Stomach (tissue), 9 donors: ENCODE data around the gene PPIL3. TPM values are rescaled to one million over a fixed set of nuclear protein-coding genes. Genes with fewer than 3 reads are reported as not detected.

Experiments
- DNase-seq, 2 donors: peaks; one replicate each; pipeline versions ENCODE4 v3.0.0 to v3.0.0-alpha.2; 2013 to 2019
- H3K27ac ChIP-seq, 5 donors: fragments of 200-600 bp in 4 of 5; sonication (generic) in 4 of 5; one replicate each; pipeline ENCODE4 v1.5.1; 2013 to 2019; ENCODE audit warnings: mild to moderate bottlenecking in 1 of 5, moderate library complexity in 1 of 5
- H3K27me3 ChIP-seq, 3 donors: fragments of 200-600 bp; sonication (generic); one replicate each; pipeline ENCODE4 v1.5.1; 2017 to 2019; ENCODE audit warnings: mixed run types in 1 of 3
- H3K36me3 ChIP-seq, 4 donors: fragments of 200-600 bp; sonication (generic); 1 replicate in 3 of 4; 2 replicates in 1 of 4; pipeline ENCODE4 v1.5.1; 2016 to 2019
- H3K4me1 ChIP-seq, 4 donors: fragments of 200-600 bp; sonication (generic); one replicate each; pipeline ENCODE4 v1.5.1; 2016 to 2019
- H3K4me3 ChIP-seq, 4 donors: fragments of 200-600 bp; sonication (generic) in 3 of 4; one replicate each; pipeline ENCODE4 v1.5.1; 2016 to 2019; ENCODE audit warnings: mild to moderate bottlenecking in 1 of 4
- H3K9me3 ChIP-seq, 4 donors: fragments of 200-600 bp; sonication (generic); one replicate each; pipeline ENCODE4 v1.5.1; 2016 to 2019
- CTCF ChIP-seq, 7 experiments: fragments of 450-650 bp in 4 of 7; fragments of 200-600 bp in 3 of 7; sonication (generic) in 3 of 7; IDR thresholded peaks; one replicate each; pipeline ENCODE4 v1.5.1; 2016 to 2019; ENCODE audit warnings: antibody characterized with exemption in 7 of 7, control low read depth in 2 of 7, mild to moderate bottlenecking in 1 of 7
- EP300 ChIP-seq: sonication (generic); formaldehyde crosslinking; IDR thresholded peaks from one replicate; pipeline ENCODE4 v1.6.1; 2017; ENCODE audit warnings: antibody characterized with exemption
- POLR2A ChIP-seq, 4 donors: fragments of 450-650 bp; IDR thresholded peaks; one replicate each; pipeline ENCODE4 v1.6.1; 2016; ENCODE audit warnings: antibody characterized with exemption in 4 of 4, control low read depth in 2 of 4, mild to moderate bottlenecking in 1 of 4, moderate library complexity in 1 of 4
- POLR2AphosphoS5 ChIP-seq, 3 donors: sonication (generic); formaldehyde crosslinking; IDR thresholded peaks; one replicate each; pipeline ENCODE4 v1.6.1; 2016; ENCODE audit warnings: antibody characterized with exemption in 3 of 3
- WGBS, 5 donors: extraction: QIAGEN DNeasy Blood & Tissue Kit in 3 of 5; methylation state at CpG; one replicate each; pipeline versions ENCODE4 v1.1.5 to v1.1.7; 2013 to 2018; 5-methylcytosine and 5-hydroxymethylcytosine counted together
- intact Hi-C: fragments of 100-400 bp; cut with DNase I; formaldehyde crosslinking; loops from one replicate; pipeline ENCODE4 v1.15.1; 2023; ENCODE audit warnings: low total_unique reads
- polyA plus RNA-seq, 3 donors: library from polyadenylated mRNA; stranded (reverse); fragments of 200-250 nt; gene quantifications; one replicate each; pipeline ENCODE4 v1.2.3, GENCODE V29; 2013
- total RNA-seq, 5 donors: library from RNA; depleted of rRNA; stranded (reverse); fragments of >200 nt; gene quantifications; one replicate each; pipeline versions ENCODE4 v1.1.0 to v1.2.3, GENCODE V29; 2014 to 2016
- donor health status: healthy with polysubstance abuse.
- donor health status: Bipolar disorder and iron deficiency.
- donor health status: healthy.

The PPIL3 gene
- total and polyA plus RNA-seq, 8 donors, result 5.5 to 51.2 (median 24.4) TPM; not detected in 2

GRCh38 chr2:200856806-200857205 lies 32.1 kb downstream of the PPIL3 start:
- peaks cover 31 to 68% (median 47%) of the 10 kb centered on the region in 4 donors for H3K4me1 ChIP-seq
- no peaks in the 10 kb centered on the region for H3K27me3 ChIP-seq
- DNase-seq, result no peak
- peaks cover 82 to 93% (median 88%) of the 10 kb centered on the region in 4 donors for H3K36me3 ChIP-seq
- H3K27ac ChIP-seq, result no peak overlapping the region
- 74 to 85% (median 80%) methylated on average over 8 of the region's 8 CpGs for WGBS, 5 donors
- H3K4me3 ChIP-seq, result no peak overlapping the region
- intact Hi-C loops, result no loop called here
- H3K9me3 ChIP-seq, result no peaks in the 10 kb centered on the region
- TF ChIP-seq POLR2AphosphoS5 (IDR thresholded peaks at IDR 0.05) (no peak), POLR2A (IDR thresholded peaks at IDR 0.05) (no peak), EP300 (no peak), CTCF (IDR thresholded peaks at IDR 0.05) (no peak)

- Histone ChIP-seq H3K27me3 (no peaks in the 10 kb centered on the region), H3K36me3 (peaks cover 72 to 76% (median 75%) of the 10 kb centered on the region in 4 donors), H3K4me1 (peaks cover 0 to 25% (median 10%) of the 10 kb centered on the region in 4 donors), H3K9me3 (no peaks in the 10 kb centered on the region), H3K27ac (no peak overlapping the region), H3K4me3 (no peak overlapping the region)
- TF ChIP-seq POLR2A (IDR thresholded peaks at IDR 0.05) (no peak), CTCF (IDR thresholded peaks at IDR 0.05) (no peak), POLR2AphosphoS5 (IDR thresholded peaks at IDR 0.05) (no peak), EP300 (no peak)
- intact Hi-C loops, result no loop called here
- DNase-seq, result no peak
- 92 to 99% (median 96%) methylated on average over 2 of the region's 2 CpGs for WGBS, 5 donors
These were observed 36.3 kb downstream of the PPIL3 start for GRCh38 chr2:200852605-200853004.

- Histone ChIP-seq H3K4me3 (no peak overlapping the region), H3K27me3 (no peaks in the 10 kb centered on the region), H3K4me1 (peaks cover 0 to 16% (median 5%) of the 10 kb centered on the region in 4 donors), H3K36me3 (peaks cover 62 to 66% (median 65%) of the 10 kb centered on the region in 4 donors), H3K9me3 (no peaks in the 10 kb centered on the region), H3K27ac (no peak overlapping the region)
- DNase-seq, result no peak
- TF ChIP-seq POLR2A (IDR thresholded peaks at IDR 0.05), result no peak
- TF ChIP-seq EP300, result no peak
- peak in 1 of 3 donors; percentile 2 for TF ChIP-seq POLR2AphosphoS5 (IDR thresholded peaks at IDR 0.05)
- 95 to 97% (median 96%) methylated on average over 6 of the region's 6 CpGs for WGBS, 5 donors
- intact Hi-C loops, result no loop called here
These were observed 37.3 kb downstream of the PPIL3 start for GRCh38 chr2:200851398-200852248.

GRCh38 chr2:200850512-200851256 lies 38.2 kb downstream of the PPIL3 start:
- DNase-seq, result no peak
- Histone ChIP-seq H3K4me3 (no peak overlapping the region), H3K9me3 (no peaks in the 10 kb centered on the region), H3K36me3 (peaks cover 53 to 57% (median 55%) of the 10 kb centered on the region in 4 donors), H3K27ac (no peak overlapping the region), H3K4me1 (peaks cover 0 to 6% (median under 1%) of the 10 kb centered on the region in 4 donors), H3K27me3 (no peaks in the 10 kb centered on the region)
- 87 to 90% (median 88%) methylated on average over 14 of the region's 14 CpGs for WGBS, 5 donors
- TF ChIP-seq EP300, result no peak
- TF ChIP-seq POLR2A (IDR thresholded peaks at IDR 0.05), result no peak
- TF ChIP-seq POLR2AphosphoS5 (IDR thresholded peaks at IDR 0.05), result no peak
- no peak for TF ChIP-seq CTCF (IDR thresholded peaks at IDR 0.05)
- intact Hi-C loops, result no loop called here
